Stimulated activated CD8-positive, alpha-beta memory T cell treated with anti-CD3 and anti-CD28 coated beads, Interleukin-12 subunit alpha, Interleukin-12 subunit beta, amount 100 ng/mL, for 1 hour (primary cell): Measurements from ENCODE around the gene ERVK3-1.
"Not testable (repeated sequence)": the region's sequence is repeated elsewhere in the genome, so short reads cannot be mapped to it uniquely, and the experiment has no call there.

ENCODE experiments used
- DNase-seq: peaks from one replicate; pipeline ENCODE4 v3.0.0-alpha.2; 2020; ENCODE audit warnings: low read depth

Gene ERVK3-1

GRCh38 chr19:58305065-58305931 is at the start of gene ERVK3-1:
Gene ERVK3-1, plus strand, starts transcription at chr19:58305377. Its CDS starts 6,792 bp downstream, at chr19:58312169.
- peak; percentile 89 for DNase-seq

- DNase-seq, result not testable (repeated sequence)
Measured at GRCh38 chr19:58258259-58258658, 46.9 kb upstream of the ERVK3-1 start.

GRCh38 chr19:58261600-58261967 is 43.6 kb upstream of the ERVK3-1 start:
- DNase-seq, result no peak

- DNase-seq, result no peak
Measured at GRCh38 chr19:58261968-58262921, 42.9 kb upstream of the ERVK3-1 start.

GRCh38 chr19:58262922-58263296 is 42.3 kb upstream of the ERVK3-1 start:
- no peak for DNase-seq

- DNase-seq, result no peak
Measured at GRCh38 chr19:58265100-58265499, 40.1 kb upstream of the ERVK3-1 start.

- DNase-seq, result no peak
Measured at GRCh38 chr19:58268344-58268743, 36.8 kb upstream of the ERVK3-1 start.

- no peak for DNase-seq
Measured at GRCh38 chr19:58274771-58275201, 30.4 kb upstream of the ERVK3-1 start.

GRCh38 chr19:58275564-58275963 is 29.6 kb upstream of the ERVK3-1 start:
- DNase-seq, result no peak

- no peak for DNase-seq
Measured at GRCh38 chr19:58277197-58277596, 28.0 kb upstream of the ERVK3-1 start.

- DNase-seq, result no peak
Measured at GRCh38 chr19:58277748-58278540, 27.2 kb upstream of the ERVK3-1 start.

- peak; percentile 93 for DNase-seq
Measured at GRCh38 chr19:58278541-58279041, 26.6 kb upstream of the ERVK3-1 start, which contains the start of gene ZNF8. Gene ZNF8, plus strand, starts transcription at chr19:58278955. Its CDS starts 127 bp downstream, at chr19:58279082.

- peak; percentile 2 for DNase-seq
Measured at GRCh38 chr19:58279042-58279924, 25.9 kb upstream of the ERVK3-1 start.

GRCh38 chr19:58279925-58280316 is 25.3 kb upstream of the ERVK3-1 start:
- DNase-seq, result no peak

- no peak for DNase-seq
Measured at GRCh38 chr19:58284199-58284598, 21.0 kb upstream of the ERVK3-1 start.

- no peak for DNase-seq
Measured at GRCh38 chr19:58291943-58292342, 13.2 kb upstream of the ERVK3-1 start.

GRCh38 chr19:58294743-58295374 is 10.3 kb upstream of the ERVK3-1 start:
- no peak for DNase-seq

- no peak for DNase-seq
Measured at GRCh38 chr19:58296104-58296503, 9.1 kb upstream of the ERVK3-1 start.

- DNase-seq, result no peak
Measured at GRCh38 chr19:58300620-58301019, 4.6 kb upstream of the ERVK3-1 start.

GRCh38 chr19:58304255-58304654 is 922 bp upstream of the ERVK3-1 start:
- DNase-seq, result no peak
